GM21786 (cell line): ENCODE measurements around the gene SMC5.

ENCODE experiments used
- ATAC-seq: cut with Tn5 transposase; IDR thresholded peaks from one replicate; pipeline ENCODE4 v1.9.1; 2021; ENCODE audit not compliant: unreplicated experiment

SMC5 gene

GRCh38 chr9:70403166-70403565 lies 144.4 kb downstream of the SMC5 start:
- ATAC-seq: no peak

DNA sequence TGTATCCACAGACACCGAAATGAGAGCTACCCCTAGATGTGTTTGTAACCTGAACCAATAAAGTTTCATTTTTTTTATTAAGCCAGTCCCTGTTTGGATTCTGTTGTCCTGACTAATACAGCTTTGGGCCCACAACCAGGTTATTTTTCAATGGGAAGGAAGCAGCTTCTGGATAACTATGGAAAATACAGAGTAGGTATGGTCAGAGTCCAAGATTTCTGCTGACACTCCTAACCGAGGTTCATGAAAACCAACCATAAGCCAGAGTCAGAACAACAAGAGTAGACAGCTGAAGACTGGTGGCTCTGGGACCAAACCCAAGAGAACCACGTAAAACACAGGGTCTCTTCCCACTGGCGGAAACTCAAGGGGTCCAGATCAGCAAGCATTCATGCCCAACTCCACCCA lies 144.8 kb downstream of the SMC5 start:
- no peak for ATAC-seq

GRCh38 chr9:70404261-70404660 lies 145.5 kb downstream of the SMC5 start:
- ATAC-seq: no peak
